Esophagus squamous epithelium (tissue), 5 donors: ENCODE results near the gene USP49. TPM values are rescaled to one million over a fixed set of nuclear protein-coding genes. Genes with fewer than 3 reads are reported as not detected.

Experiments
- DNase-seq: peaks from one replicate; lab custom pipeline; 2025; lab: John Stamatoyannopoulos, UW
- H3K27ac ChIP-seq, 4 donors: fragments of 200-600 bp; sonication (generic); one replicate each; pipeline ENCODE4 v1.5.1; 2016 to 2019; ENCODE audit warnings: mild to moderate bottlenecking in 1 of 4
- H3K27me3 ChIP-seq, 4 donors: fragments of 200-600 bp; sonication (generic); 1 replicate in 3 of 4; 2 replicates in 1 of 4; pipeline versions ENCODE4 v1.5.1 to v1.6.0; 2017 to 2021; ENCODE audit warnings: antibody characterized with exemption in 1 of 4
- H3K36me3 ChIP-seq, 3 donors: fragments of 200-600 bp; sonication (generic); one replicate each; pipeline ENCODE4 v1.5.1; 2016 to 2019
- H3K4me1 ChIP-seq, 3 donors: fragments of 200-600 bp; sonication (generic); one replicate each; pipeline ENCODE4 v1.5.1; 2017 to 2019
- H3K4me3 ChIP-seq, 4 donors: fragments of 200-600 bp; sonication (generic); 1 replicate in 3 of 4; 2 replicates in 1 of 4; pipeline ENCODE4 v1.5.1; 2016 to 2019; ENCODE audit warnings: mild to moderate bottlenecking in 2 of 4, moderate library complexity in 1 of 4
- H3K9me3 ChIP-seq, 3 donors: fragments of 200-600 bp; sonication (generic); one replicate each; pipeline ENCODE4 v1.5.1; 2016 to 2019
- CTCF ChIP-seq, 6 experiments: fragments of 450-650 bp in 4 of 6; fragments of 200-600 bp in 2 of 6; sonication (generic) in 2 of 6; IDR thresholded peaks; one replicate each; pipeline ENCODE4 v1.5.1; 2016 to 2019; ENCODE audit warnings: antibody characterized with exemption in 6 of 6, mild to moderate bottlenecking in 4 of 6, moderate library complexity in 4 of 6
- POLR2A ChIP-seq, 4 donors: fragments of 450-650 bp; IDR thresholded peaks; one replicate each; pipeline ENCODE4 v1.6.1; 2017; ENCODE audit warnings: antibody characterized with exemption in 4 of 4, mild to moderate bottlenecking in 4 of 4, moderate library complexity in 3 of 4
- WGBS, 2 donors: methylation state at CpG; one replicate each; pipeline ENCODE4 v1.1.5; 2018; 5-methylcytosine and 5-hydroxymethylcytosine counted together
- intact Hi-C: fragments of 100-400 bp; cut with DNase I; formaldehyde crosslinking; loops from one replicate; pipeline ENCODE4 v1.15.0; 2022
- total RNA-seq, 4 donors: library from RNA; depleted of rRNA; stranded (reverse); fragments of >200 nt; gene quantifications; one replicate each; pipeline ENCODE4 v1.1.0, GENCODE V29; 2016
- donor health status: DM: yes; HTN: yes; CAD: no.

The USP49 gene
- total RNA-seq, 4 donors from 2014 or later = 1.4 to 2.7 (median 1.8) TPM

DNA sequence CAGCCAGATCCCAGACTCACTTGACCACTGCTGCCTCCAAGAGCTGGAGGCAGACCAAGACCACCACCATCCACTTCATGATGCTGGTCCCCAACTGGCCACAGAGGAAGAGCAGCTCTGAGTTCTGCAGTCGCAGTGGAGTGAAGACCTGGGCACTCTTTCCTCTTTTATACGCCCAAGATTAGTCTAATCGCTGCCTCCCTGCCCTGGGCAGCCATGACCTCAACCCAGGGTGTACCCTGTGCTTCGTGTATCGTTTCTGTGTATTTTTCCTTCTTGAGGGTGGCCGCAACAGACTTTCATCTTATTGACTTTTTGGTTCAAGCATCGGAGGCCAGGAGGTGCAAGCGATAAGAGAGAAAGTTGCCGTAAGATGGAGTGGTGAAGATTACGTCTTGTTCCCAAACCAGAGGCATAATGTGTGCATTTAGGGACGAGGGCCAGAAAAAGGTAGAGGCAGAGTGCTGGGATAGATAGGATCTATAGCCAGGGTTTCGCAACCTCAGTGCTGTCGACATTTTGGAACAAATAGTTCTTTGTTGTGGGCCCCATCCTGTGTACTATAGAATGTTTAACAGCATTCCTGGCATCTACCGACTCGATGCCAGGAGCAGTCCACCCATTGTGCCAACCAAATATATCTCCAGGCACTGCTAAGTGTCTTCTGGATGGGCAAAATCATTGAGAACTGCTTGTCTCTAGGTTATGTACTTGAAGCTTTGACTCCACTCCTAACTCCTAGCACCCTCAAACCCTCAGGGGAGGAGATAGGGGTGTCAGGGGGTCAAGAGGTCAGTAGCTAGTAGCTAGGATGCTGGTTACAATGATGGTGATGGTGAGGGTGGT lies 147.7 kb downstream of the USP49 start, which contains the start of gene PGC:
Gene PGC, minus strand, starts transcription at position 142 of the 846 bp plus-strand sequence. Its CDS starts 63 bp downstream, at position 79.
- no peak for TF ChIP-seq POLR2A (IDR thresholded peaks at IDR 0.05)
- Histone ChIP-seq H3K9me3 (no peaks in the 10 kb centered on the region), H3K4me3 (no peak within 1 kb of the TSS), H3K36me3 (no peaks in the 10 kb centered on the region), H3K27ac (no peak within 1 kb of the TSS), H3K27me3 (no peaks in the 10 kb centered on the region), H3K4me1 (no peaks in the 10 kb centered on the region)
- intact Hi-C loops = no loop called here
- WGBS, 2 donors = 82 to 88% methylated on average over 14 of the region's 15 CpGs
- DNase-seq = no peak

GRCh38 chr6:41746107-41746506 lies 149.1 kb downstream of the USP49 start:
- 82 to 86% methylated on average over 10 of the region's 10 CpGs for WGBS, 2 donors

GRCh38 chr6:41744236-41744787 lies 150.9 kb downstream of the USP49 start:
- DNase-seq = no peak
- Histone ChIP-seq H3K27me3 (no peaks in the 10 kb centered on the region), H3K4me3 (no peak overlapping the region), H3K36me3 (no peaks in the 10 kb centered on the region), H3K27ac (no peak overlapping the region), H3K4me1 (no peaks in the 10 kb centered on the region), H3K9me3 (no peaks in the 10 kb centered on the region)
- intact Hi-C loops = no loop called here
- 89 to 92% methylated on average over 5 of the region's 7 CpGs for WGBS, 2 donors
- TF ChIP-seq CTCF (IDR thresholded peaks at IDR 0.05) (no peak), POLR2A (IDR thresholded peaks at IDR 0.05) (no peak)

More at GRCh38 chr6:41746107-41746506, 149.1 kb downstream of the USP49 start:
- intact Hi-C loops = no loop called here
- no peaks in the 10 kb centered on the region for H3K4me1 ChIP-seq
- no peaks in the 10 kb centered on the region for H3K36me3 ChIP-seq
- no peaks in the 10 kb centered on the region for H3K27me3 ChIP-seq
- H3K9me3 ChIP-seq = no peaks in the 10 kb centered on the region
- DNase-seq = no peak
- TF ChIP-seq CTCF (IDR thresholded peaks at IDR 0.05) = no peak
- TF ChIP-seq POLR2A (IDR thresholded peaks at IDR 0.05) = no peak
- no peak overlapping the region for H3K27ac ChIP-seq
- H3K4me3 ChIP-seq = no peak overlapping the region

GRCh38 chr6:41743406-41744235 lies 151.6 kb downstream of the USP49 start:
- Histone ChIP-seq H3K27me3 (no peaks in the 10 kb centered on the region), H3K4me1 (no peaks in the 10 kb centered on the region), H3K27ac (no peak overlapping the region), H3K9me3 (no peaks in the 10 kb centered on the region), H3K4me3 (no peak overlapping the region), H3K36me3 (no peaks in the 10 kb centered on the region)
- WGBS, 2 donors = 86 to 100% methylated on average over 1 to 2 of the region's 6 CpGs
- intact Hi-C loops = no loop called here
- TF ChIP-seq POLR2A (IDR thresholded peaks at IDR 0.05) = no peak
- TF ChIP-seq CTCF (IDR thresholded peaks at IDR 0.05) = no peak
- DNase-seq = no peak

DNA sequence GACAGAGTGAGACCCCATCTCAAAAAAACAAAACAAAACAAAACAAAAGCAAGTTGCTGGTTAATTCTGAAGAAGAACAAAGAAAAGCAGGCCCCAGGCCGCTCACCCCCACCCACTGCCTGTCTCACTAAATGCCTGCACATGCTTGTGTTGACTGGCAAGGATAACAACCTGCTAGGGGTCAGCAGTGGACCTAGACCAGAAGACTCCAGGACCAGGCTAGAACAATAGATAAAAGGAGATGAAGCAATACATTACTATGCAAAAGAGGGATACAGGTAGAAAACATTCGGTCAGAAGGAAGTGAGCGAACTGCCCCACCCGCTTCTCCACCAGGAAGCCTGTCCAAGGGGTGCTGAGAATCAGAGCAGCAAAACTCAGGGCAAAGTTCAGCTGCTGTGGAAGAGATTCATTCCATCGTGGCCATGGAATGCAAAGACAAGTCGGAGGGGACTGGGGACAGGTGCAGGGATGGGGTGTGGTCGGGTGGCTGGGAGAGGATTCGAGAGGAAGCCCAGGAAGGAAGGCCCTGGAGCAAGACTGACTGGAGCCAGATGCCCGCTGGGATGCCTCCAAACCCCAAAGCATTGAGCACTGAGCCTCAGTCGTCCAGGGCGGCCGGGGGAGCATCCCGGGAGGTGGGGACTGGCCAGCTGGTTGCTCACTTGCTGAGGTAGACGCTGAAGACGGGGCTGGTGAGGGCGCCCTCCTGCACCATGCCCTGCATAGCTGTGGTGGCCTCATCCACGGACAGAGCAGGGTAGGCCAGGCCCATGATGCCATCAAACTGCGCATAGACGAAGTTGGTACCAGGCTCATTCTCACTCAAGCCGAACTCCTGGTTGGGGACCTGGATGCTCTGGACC lies 153.3 kb downstream of the USP49 start:
- DNase-seq = no peak
- TF ChIP-seq CTCF (IDR thresholded peaks at IDR 0.05) (no peak), POLR2A (IDR thresholded peaks at IDR 0.05) (no peak)
- Histone ChIP-seq H3K36me3 (no peaks in the 10 kb centered on the region), H3K4me1 (no peaks in the 10 kb centered on the region), H3K27me3 (no peaks in the 10 kb centered on the region), H3K9me3 (no peaks in the 10 kb centered on the region), H3K27ac (no peak overlapping the region), H3K4me3 (no peak overlapping the region)
- 74 to 83% methylated on average over 10 to 20 of the region's 20 CpGs for WGBS, 2 donors
- intact Hi-C loops = no loop called here
